MG63 (cell line): ENCODE measurements around the gene TSPAN17. TPM values are rescaled to one million over a fixed set of nuclear protein-coding genes. Genes with fewer than 3 reads are reported as not detected.
"Not testable (repeated sequence)": the region's sequence is repeated elsewhere in the genome, so short reads cannot be mapped to it uniquely, and the experiment has no call there.

ENCODE experiments used
- DNase-seq: peaks from one replicate; pipeline ENCODE4 v3.0.0-alpha.2; 2020
- H3K27me3 ChIP-seq: fragments of 250-450 bp; sonication (Bioruptor Pico); 2 replicates; pipeline ENCODE4 v1.5.1; 2020; ENCODE audit warnings: mild to moderate bottlenecking, moderate library complexity
- H3K36me3 ChIP-seq: fragments of 250-450 bp; sonication (Bioruptor Pico); 2 replicates; pipeline ENCODE4 v1.5.1; 2020; ENCODE audit warnings: mild to moderate bottlenecking, moderate library complexity
- H3K4me3 ChIP-seq: fragments of 250-450 bp; sonication (Bioruptor Pico); 2 replicates; pipeline ENCODE4 v1.5.1; 2020; ENCODE audit warnings: mild to moderate bottlenecking, moderate library complexity
- H3K9me3 ChIP-seq: fragments of 250-450 bp; sonication (Bioruptor Pico); 2 replicates; pipeline ENCODE4 v1.5.1; 2020; ENCODE audit warnings: mild to moderate bottlenecking, moderate library complexity
- total RNA-seq: library from RNA; depleted of rRNA; stranded (reverse); fragments of >200 nt; shearing (Covaris generic); gene quantifications from 2 replicates; pipeline ENCODE4 v1.2.3, GENCODE V29; 2014; ENCODE audit warnings: low replicate concordance; rRNA removed

Gene TSPAN17
- total RNA-seq: 117 and 120 TPM in 2 replicates

- Histone ChIP-seq H3K36me3 (peaks cover 3% of the 10 kb centered on the region), H3K27me3 (no peaks in the 10 kb centered on the region), H3K9me3 (no peaks in the 10 kb centered on the region), H3K4me3 (peak within 1 kb of the TSS; percentile 69)
- peak; percentile 100 for DNase-seq
Observed at GRCh38 chr5:176647030-176647842, at the start of gene TSPAN17. Gene TSPAN17, plus strand, starts transcription at chr5:176647484. Its CDS starts 132 bp downstream, at chr5:176647616.

GRCh38 chr5:176599749-176600430 lies 47.4 kb upstream of the TSPAN17 start:
- peaks cover 10% of the 10 kb centered on the region for H3K36me3 ChIP-seq
- not testable (repeated sequence) for DNase-seq, H3K4me3 ChIP-seq, H3K9me3 ChIP-seq, H3K27me3 ChIP-seq

GRCh38 chr5:176601901-176602482 lies 45.3 kb upstream of the TSPAN17 start:
- Histone ChIP-seq H3K4me3 (no peak overlapping the region), H3K27me3 (no peaks in the 10 kb centered on the region), H3K36me3 (peaks cover 10% of the 10 kb centered on the region), H3K9me3 (no peaks in the 10 kb centered on the region)
- DNase-seq: no peak

- no peak for DNase-seq
- Histone ChIP-seq H3K36me3 (peaks cover 10% of the 10 kb centered on the region), H3K27me3 (no peaks in the 10 kb centered on the region), H3K4me3 (no peak overlapping the region), H3K9me3 (no peaks in the 10 kb centered on the region)
Observed at GRCh38 chr5:176603091-176603490, 44.2 kb upstream of the TSPAN17 start.

- Histone ChIP-seq H3K36me3 (no peaks in the 10 kb centered on the region; the same call in 1 of the 2 replicates), H3K4me3 (no peak overlapping the region), H3K9me3 (no peaks in the 10 kb centered on the region; the same call in 1 of the 2 replicates), H3K27me3 (0 out of 2 replicates have a peak, but pooled peaks cover 2% of the 10 kb centered on the region)
- no peak for DNase-seq
Observed at GRCh38 chr5:176606032-176606431, 41.3 kb upstream of the TSPAN17 start.

GRCh38 chr5:176606875-176607274 lies 40.4 kb upstream of the TSPAN17 start:
- DNase-seq: no peak
- no peaks in the 10 kb centered on the region; the same call in 1 of the 2 replicates for H3K9me3 ChIP-seq
- no peak overlapping the region for H3K4me3 ChIP-seq
- no peaks in the 10 kb centered on the region; the same call in 1 of the 2 replicates for H3K36me3 ChIP-seq
- 0 out of 2 replicates have a peak, but pooled peaks cover 2% of the 10 kb centered on the region for H3K27me3 ChIP-seq

- no peaks in the 10 kb centered on the region; the same call in 1 of the 2 replicates for H3K36me3 ChIP-seq
- H3K4me3 ChIP-seq: no peak overlapping the region
- no peaks in the 10 kb centered on the region; the same call in 1 of the 2 replicates for H3K9me3 ChIP-seq
- H3K27me3 ChIP-seq: 0 out of 2 replicates have a peak, but pooled peaks cover 2% of the 10 kb centered on the region
- no peak for DNase-seq
Observed at GRCh38 chr5:176608142-176608705, 39.1 kb upstream of the TSPAN17 start.

GRCh38 chr5:176608937-176609723 lies 38.2 kb upstream of the TSPAN17 start:
- peak; percentile 63 for DNase-seq
- no peaks in the 10 kb centered on the region; the same call in 1 of the 2 replicates for H3K36me3 ChIP-seq

GRCh38 chr5:176609724-176610434 lies 37.4 kb upstream of the TSPAN17 start, which contains the start of gene GPRIN1:
Gene GPRIN1, minus strand, starts transcription at chr5:176610156. Its CDS starts 10,322 bp downstream, at chr5:176599834.
- H3K27me3 ChIP-seq: 0 out of 2 replicates have a peak, but pooled peaks cover 2% of the 10 kb centered on the region
- H3K4me3 ChIP-seq: peak within 1 kb of the TSS; percentile 61
- DNase-seq: peak; percentile 71

More at GRCh38 chr5:176608937-176609723, 38.2 kb upstream of the TSPAN17 start:
- no peaks in the 10 kb centered on the region; the same call in 1 of the 2 replicates for H3K9me3 ChIP-seq
- peak overlapping the region; percentile 61 for H3K4me3 ChIP-seq
- H3K27me3 ChIP-seq: 0 out of 2 replicates have a peak, but pooled peaks cover 2% of the 10 kb centered on the region

GRCh38 chr5:176610435-176610773 lies 36.9 kb upstream of the TSPAN17 start:
- H3K9me3 ChIP-seq: no peaks in the 10 kb centered on the region; the same call in 1 of the 2 replicates
- 0 out of 2 replicates have a peak, but pooled peaks cover 2% of the 10 kb centered on the region for H3K27me3 ChIP-seq
- peak overlapping the region; percentile 61 for H3K4me3 ChIP-seq
- no peaks in the 10 kb centered on the region; the same call in 1 of the 2 replicates for H3K36me3 ChIP-seq
- DNase-seq: peak; percentile 39

More at GRCh38 chr5:176609724-176610434, 37.4 kb upstream of the TSPAN17 start, which contains the start of gene GPRIN1:
- Histone ChIP-seq H3K9me3 (no peaks in the 10 kb centered on the region; the same call in 1 of the 2 replicates), H3K36me3 (no peaks in the 10 kb centered on the region; the same call in 1 of the 2 replicates)

- H3K4me3 ChIP-seq: no peak overlapping the region
- 0 out of 2 replicates have a peak, but pooled peaks cover 2% of the 10 kb centered on the region for H3K27me3 ChIP-seq
- H3K36me3 ChIP-seq: no peaks in the 10 kb centered on the region; the same call in 1 of the 2 replicates
- peak; percentile 86 for DNase-seq
- no peaks in the 10 kb centered on the region; the same call in 1 of the 2 replicates for H3K9me3 ChIP-seq
Observed at GRCh38 chr5:176611435-176611834, 35.8 kb upstream of the TSPAN17 start.

- DNase-seq: no peak
- H3K36me3 ChIP-seq: no peaks in the 10 kb centered on the region; the same call in 1 of the 2 replicates
- no peak overlapping the region for H3K4me3 ChIP-seq
- no peaks in the 10 kb centered on the region; the same call in 1 of the 2 replicates for H3K9me3 ChIP-seq
- H3K27me3 ChIP-seq: 0 out of 2 replicates have a peak, but pooled peaks cover 2% of the 10 kb centered on the region
Observed at GRCh38 chr5:176612008-176612407, 35.3 kb upstream of the TSPAN17 start.

GRCh38 chr5:176612855-176613254 lies 34.4 kb upstream of the TSPAN17 start:
- Histone ChIP-seq H3K9me3 (no peaks in the 10 kb centered on the region; the same call in 1 of the 2 replicates), H3K4me3 (no peak overlapping the region), H3K36me3 (no peaks in the 10 kb centered on the region; the same call in 1 of the 2 replicates), H3K27me3 (0 out of 2 replicates have a peak, but pooled peaks cover 2% of the 10 kb centered on the region)
- no peak for DNase-seq

GRCh38 chr5:176614805-176615478 lies 32.3 kb upstream of the TSPAN17 start:
- Histone ChIP-seq H3K4me3 (no peak overlapping the region), H3K36me3 (no peaks in the 10 kb centered on the region), H3K9me3 (no peaks in the 10 kb centered on the region), H3K27me3 (peaks cover 8% of the 10 kb centered on the region)
- peak; percentile 92 for DNase-seq
